GM21528 (cell line): ENCODE data around the gene KCNMA1.

Source experiments
- ATAC-seq: cut with Tn5 transposase; IDR thresholded peaks from one replicate; pipeline ENCODE4 v1.9.1; 2021; ENCODE audit warnings: mild to moderate bottlenecking, moderate library complexity; ENCODE audit not compliant: unreplicated experiment, low FRiP score

KCNMA1 gene

DNA sequence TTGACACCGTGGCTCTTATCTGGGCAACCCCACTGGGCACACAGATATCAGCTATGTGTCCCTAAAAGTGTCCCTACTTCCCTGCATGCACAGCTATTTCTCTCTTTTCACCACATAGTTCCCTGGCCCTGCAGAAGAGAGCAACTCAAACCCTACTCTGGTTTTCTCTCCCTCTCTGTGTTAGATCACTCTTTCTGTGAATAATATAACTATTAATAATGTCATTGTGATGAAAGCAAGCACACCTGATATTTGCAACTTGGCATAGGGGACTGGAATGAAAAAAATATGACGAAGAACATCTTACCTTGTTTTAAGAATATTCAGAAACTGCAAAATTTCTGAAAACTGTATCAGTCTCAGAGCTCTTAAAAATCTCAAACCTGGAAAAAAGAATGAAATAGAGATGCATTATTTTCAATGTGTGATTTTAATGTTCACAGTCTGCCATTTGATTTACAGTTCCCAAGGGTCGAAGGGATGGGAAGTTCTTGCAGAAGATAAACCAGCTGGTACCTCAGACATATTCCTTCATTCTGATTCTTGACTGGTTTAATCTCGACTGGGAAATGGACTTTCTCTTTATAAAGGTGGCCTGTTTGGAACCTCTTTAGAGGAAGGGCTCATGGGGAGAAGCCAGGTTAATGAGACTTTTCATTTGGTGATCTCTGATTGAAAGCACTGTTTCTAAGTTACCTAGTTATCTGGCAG is 516.8 kb downstream of the KCNMA1 start:
- no peak for ATAC-seq

DNA sequence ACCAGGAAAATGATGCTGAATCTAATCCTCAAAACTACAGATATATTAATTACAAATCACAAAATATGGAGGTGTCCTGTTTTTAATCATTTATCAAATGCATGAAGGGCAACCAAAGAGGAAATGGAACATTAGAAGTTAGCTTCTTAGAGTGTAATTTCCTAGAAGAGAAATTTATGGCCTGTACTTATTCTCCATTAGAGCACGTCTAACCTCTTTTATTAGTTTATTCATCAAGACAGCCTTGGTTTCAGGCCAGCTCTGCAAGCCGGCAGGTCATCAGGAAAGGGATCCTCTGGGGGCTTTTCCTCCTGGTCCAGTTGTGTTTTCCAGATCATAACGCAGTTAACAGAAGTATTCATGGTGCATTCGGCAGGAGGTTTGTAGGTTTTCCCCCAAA is 517.6 kb downstream of the KCNMA1 start:
- no peak for ATAC-seq

DNA sequence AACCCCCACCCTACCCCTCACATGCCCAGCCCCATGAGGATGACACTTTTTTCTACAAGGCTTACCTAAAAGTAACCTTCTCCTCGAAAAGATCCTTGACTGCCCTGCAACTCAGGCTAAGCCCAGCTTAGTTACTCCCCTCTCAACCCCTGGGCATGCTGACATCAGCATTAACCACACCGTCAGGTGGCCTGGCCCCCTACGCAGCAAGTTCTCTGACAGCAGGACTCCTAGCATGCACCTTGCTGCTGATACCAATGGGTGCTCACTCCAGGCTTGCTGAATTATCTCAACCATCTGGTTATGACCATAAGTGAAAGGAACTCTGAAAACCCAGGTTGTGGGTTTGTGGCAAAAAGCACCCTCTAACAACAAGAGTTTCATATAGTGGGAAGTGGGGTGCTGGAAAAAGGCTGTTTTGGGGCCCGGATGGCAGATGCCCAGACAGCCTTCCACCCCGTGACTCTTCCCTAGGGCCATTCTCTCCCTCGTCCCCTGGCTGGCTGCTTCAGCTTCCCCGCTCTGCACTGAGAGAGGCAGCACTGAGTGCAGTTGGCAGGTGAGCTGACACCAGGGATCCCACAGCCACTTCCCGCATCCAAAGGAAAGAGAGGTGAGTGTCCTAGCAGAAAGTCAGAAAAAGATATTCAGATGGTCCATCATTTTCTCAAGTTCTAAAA is 518.9 kb downstream of the KCNMA1 start:
- ATAC-seq = no peak

DNA sequence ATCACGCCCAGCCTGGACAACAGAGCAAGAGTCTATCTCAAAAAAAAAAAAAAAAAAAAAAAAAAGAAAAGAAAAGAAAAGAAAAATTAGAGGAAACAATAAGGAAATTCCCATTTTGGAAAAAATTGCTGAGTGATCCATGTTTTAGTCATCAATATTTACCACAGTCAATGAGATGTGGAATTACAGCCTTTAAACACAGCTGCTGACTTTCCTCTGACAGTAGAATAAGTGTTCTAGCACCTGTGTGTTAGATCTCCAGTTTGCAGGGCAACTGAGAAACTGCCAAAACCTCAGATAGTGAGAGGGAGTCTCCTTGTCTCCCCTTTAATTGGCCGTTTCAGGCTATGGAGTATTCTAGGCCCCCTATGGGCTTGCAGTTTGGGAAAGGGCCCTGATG is 520.1 kb downstream of the KCNMA1 start:
- ATAC-seq = no peak

DNA sequence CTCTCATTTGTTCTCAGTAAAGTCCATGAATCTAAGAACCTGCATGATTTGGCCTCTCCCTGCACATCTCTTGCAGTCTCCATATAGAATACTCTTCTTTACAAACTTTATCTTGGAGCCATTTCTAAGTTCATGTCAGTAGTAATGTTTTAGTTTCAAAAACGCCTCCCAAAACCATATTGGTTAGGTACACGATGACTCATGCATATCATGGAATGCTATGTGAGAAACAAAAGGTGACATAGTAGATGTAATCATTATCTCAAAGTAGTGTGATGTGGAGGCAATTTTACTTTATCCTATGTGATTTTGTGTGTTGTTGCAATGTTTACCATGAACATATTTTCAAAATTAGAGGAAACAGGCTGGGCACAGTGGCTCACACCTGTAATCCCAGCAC is 520.7 kb downstream of the KCNMA1 start:
- no peak for ATAC-seq

DNA sequence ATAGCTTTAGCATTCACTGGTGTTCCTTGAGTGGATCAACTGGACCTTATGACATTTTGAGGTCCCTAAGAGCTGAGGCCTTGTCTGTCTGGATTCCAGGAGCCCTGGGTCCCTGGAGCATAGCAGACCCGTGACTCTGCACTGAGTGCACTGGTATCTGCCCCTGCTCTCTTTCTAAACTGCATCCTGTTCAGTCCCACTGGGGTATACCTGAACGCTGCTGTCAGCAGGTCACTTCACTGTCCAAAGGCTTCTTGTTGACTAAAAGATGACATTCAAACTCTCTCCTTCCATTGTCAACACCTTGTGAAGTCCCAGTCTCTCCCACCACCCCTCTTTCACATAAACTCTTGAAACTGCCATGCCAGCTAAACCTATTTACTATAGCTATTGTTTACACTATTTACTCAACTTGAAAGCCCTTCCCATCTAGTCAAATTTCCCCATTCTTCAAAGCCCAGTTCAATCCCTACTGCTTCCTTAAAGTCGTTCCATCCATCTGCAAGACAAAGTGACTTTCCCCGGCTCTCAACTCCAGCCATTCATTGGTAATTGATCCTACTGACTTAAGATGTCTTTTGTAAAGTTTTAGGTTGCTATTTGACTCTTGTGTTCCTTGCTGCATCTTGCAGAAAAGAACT is 523.3 kb downstream of the KCNMA1 start:
- ATAC-seq = no peak

DNA sequence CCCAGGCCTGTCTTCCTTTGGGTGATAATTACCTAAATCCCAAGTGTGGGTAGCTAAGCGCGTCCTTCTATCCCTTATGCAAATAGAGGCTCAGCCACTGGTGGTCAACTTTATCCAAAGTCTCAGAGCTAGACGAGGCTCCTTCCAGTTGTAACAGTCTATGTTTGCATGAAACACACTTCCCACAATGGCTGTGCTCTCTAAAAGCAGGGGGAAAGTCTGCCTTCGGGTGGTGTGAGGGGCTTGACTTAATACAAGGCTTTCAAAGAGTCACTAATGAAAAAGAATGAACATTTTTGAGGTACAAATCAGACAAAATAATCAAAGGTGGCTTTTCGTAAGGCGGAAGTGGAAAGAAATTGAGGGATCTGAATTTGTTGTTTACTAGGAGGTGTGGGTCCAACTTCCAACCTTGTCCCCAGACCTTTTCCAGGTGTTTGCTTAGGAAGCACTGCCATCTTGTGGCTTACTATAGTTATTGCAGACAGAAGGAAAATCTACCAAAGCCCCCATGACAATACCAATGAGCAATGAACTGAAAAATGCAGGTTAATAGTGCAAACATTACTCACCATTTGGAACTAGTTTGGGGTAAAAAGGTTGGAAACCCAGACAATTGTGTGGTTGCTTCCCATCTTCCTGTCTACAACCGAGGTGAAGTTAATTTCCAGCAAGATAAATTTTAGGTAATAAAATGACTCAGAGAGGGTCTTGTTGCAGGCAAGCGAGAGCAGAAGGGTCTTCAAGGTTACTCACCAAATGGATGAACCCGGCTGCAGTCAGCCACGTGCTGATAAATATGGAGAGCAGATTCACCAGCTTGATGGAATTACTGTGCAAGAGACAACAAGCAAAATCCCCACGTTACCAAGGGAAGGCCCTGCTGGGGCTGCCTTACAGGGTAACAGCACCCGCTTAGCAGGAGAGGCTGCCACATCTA is 525.7 kb downstream of the KCNMA1 start:
- no peak for ATAC-seq

DNA sequence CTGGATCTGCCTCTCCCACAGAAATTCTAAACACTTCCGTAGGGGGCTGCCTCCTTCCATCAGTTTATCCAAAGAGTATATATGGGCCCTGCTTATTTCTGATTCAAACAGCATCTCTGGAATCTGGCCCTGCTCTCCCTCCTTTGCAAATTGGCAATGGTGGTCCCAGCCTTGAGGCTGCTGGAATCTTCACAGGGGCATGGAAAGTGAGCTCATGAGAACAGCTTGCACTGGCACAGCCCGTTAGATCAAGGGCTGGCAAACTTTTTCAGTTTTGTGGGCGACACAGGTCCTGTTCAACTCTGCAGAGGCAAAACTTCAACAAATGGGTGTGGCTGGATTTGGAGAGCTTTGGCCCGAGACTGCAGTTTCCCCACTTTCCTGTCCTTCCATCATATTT is 526.9 kb downstream of the KCNMA1 start:
- ATAC-seq = no peak

DNA sequence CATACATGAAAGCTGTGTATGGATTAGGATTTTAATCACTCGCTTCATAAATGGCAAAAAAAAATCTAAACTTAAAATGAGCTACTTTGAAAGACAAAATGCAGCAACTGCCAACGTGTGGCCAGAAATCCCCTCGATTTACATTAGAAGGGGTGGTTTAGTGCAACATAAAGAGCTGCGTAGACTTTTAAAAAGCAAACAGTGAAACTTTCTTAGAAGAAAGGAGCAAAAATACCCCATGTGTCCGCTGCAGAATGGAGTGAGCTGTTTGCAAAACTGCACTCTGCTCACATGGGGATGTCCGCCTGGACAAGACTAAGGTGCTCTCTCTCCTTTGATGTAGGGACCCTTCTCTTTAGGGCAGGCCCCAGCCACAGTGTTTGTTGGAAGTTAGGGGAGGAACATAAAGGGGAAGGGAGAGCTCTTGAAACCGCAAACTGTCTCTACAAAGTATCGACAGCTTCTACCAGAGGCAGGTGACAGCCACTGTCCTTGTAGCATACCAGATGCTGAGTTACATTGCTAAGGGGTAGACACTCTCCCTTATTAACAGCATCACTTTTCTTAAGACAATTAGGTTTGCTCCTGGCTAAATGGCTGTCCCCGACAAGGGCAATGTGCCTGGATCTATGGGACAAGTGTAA is 528.1 kb downstream of the KCNMA1 start:
- ATAC-seq = no peak

DNA sequence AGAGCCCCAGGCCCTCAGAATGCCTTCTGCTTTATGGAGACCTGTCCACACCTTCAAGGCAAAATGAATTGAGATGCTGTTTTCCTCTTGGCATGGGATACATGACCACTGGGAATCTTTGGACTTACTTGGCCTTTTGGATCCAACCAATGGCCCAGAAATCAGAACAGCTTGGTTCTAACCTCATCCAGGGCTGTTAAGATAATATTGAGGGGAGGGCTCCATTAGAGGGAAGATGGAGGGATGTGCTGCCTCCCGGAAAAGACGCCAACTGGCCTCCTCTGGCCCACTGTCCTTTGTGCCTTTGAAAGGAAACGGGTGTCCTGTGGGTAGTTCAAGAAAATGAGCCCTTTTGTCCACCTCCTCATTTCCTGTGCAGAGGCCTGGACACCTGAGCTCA is 530.9 kb downstream of the KCNMA1 start:
- ATAC-seq = no peak

DNA sequence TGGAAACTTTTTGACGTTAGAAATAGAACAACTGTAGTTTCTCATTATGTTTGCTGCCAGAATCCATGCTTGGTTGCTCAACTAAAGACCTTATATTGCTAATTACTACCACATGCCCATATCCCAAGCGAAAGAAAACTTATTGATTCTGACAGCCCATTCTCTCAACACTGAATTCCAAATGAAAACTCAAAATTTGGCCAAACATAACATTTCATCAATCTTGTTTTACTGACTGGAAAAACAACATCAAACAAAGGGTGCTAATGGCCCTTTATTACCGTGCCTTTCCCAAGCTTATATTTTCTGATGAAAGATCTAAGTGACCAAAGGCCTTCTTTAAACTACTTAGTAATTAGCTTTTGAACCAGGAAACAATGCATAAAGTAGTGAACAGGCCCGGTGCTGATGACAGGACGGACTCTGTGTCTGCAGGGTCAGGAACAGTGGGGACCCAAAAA is 531.8 kb downstream of the KCNMA1 start:
- ATAC-seq = no peak

DNA sequence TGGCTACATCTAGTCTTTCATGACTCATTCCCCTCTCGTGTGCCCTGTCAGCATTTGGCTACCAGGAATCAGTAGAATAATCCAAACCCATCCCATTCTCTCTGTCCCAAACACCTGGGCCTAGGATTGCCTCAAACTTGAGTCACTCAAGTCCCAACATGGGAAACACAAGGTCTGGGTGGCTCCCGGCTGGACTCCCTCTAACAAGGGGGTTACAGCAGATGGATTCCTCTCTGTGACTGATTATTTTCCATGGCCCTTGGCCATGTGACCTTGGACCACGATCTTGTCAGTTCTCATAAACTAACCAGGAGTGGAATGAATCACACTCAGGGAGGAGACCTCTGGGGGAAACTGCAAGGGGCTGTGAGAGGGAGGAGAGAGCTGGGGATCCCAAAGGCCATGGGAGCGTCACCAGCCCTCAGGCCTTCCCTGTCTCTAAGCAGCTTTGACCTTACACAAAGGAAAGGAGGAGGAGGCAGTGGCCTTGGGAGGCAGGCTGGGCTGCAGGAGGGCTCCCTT is 533.1 kb downstream of the KCNMA1 start:
- no peak for ATAC-seq

DNA sequence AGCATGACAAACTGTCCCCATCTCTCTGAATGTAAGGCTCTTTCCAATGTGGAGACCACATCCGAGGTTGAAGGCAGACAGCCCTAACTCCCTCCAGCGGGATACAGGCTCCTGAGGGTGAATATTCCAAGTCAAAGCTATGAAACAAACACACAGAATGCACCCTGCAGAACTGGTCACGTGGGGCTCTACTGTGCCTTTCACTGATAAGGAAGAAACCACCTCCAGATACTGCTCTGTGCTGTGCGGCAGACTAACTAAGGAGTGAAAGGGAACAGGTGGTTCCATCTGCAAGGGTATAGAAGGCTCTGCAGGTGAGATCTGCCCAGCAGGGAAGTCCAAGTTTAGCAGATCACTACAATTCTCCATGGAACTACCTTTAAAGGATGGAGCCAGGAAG is 534.4 kb downstream of the KCNMA1 start:
- no peak for ATAC-seq

DNA sequence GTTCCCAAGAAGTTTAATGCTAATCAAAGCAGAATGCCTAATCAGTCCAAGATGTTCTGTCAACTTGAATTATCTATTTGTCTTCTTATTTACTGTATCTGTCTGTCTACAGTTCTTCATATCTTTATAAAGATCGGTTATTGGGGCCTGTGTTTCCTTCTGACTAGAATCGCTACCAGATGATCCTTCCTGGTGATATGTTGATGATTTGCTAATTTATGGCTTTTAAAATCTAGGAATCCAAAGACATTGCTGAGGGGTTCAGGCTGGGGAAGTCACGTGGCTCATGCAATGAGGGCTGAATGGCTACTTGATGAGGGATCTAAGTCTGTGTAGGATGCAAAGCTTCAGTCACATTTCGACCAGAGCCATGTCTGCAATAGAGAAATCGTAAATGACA is 536.3 kb downstream of the KCNMA1 start:
- ATAC-seq = no peak

DNA sequence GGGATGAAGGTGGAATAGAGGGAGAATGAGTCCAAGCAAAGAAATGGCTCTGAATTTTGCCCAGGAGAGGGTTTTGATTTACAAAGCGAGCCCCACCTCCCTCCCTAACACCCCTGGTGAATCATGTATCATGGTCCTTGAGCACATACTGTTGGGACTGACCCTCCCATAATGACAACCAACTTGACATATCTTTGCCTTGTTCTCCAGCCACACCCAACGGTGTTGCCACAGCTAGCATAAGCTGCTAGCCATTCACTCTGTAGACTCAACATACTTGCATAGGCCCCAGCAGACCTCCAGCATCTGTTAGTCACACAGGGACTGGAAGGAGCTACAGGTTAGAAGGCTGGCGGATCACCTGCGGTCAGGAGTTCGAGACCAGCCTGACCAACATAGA is 538.5 kb downstream of the KCNMA1 start:
- ATAC-seq = no peak

DNA sequence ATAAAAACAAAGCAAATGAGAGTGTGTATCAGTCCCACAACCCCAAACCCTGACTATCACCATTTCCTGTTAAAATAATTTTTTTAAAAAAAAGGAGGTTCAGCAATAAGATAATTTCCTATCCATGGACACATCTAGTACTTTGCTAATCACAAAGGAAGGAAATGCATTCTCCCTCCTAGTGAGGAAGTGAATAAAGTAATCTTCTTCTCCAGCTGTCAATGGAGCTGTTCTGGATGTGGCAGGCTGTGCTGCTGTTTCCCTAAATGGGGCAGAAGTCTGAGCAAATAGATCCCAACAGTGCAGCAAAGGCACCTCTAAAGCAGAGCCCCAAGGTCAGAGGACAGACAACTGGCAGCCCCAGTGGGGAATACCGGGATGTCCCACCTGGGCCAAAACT is 540.0 kb downstream of the KCNMA1 start:
- no peak for ATAC-seq

DNA sequence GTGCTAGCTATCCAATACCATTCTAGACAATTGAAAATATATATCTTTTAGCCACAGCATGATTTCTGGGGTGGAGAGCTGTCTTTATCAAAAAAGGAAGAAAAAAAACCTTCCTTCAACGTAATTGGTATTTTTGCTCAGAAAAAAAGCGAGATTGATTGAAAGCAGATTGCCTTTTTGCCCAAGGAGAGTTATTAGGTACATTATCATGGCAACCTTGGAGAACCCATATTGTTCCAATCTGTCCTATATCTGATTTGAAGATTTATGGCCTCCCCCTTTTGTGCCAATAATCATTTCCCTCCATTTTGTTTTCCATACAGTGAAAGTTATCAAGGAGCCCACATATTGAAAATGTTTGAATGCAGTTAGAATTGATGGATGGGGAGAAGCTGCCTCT is 544.5 kb downstream of the KCNMA1 start:
- no peak for ATAC-seq

DNA sequence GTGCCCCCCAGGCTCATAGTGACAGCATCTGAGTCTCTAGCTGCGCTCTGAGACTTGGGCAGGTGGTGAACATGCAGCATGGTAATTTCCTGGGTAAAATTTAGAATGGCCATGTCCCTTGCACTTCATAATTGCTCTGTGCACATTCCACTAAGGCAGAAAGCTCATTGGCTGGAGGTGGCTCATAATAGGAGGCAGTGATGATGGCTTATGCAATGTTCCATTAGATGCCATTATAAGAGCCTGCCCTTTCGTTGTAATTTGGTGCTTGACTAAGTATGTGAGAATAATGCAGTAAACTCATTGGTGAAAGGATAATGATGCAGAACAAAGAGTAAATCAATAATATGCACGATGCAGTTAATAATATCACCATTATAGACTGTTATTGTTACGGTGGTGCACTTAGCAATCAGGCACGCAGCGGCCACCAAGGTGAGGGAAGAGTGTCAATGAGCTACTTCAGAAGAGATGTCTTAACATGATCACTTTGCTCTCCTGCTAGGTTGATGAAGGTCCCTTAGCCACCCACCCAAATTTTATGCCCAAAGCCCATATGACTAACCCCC is 545.9 kb downstream of the KCNMA1 start:
- ATAC-seq = no peak
